A549 (cell line): ENCODE data around the gene SS18L1.

ENCODE experiments used
- CEBPB ChIP-seq, 2 experiments: fragments of >200 bp in 1 of 2; sonication (Bioruptor Twin) in 1 of 2; formaldehyde crosslinking in 1 of 2; IDR thresholded peaks; 2 replicates each; pipeline ENCODE4 v1.6.1; 2012 to 2016
- CTCF ChIP-seq: fragments of >200 bp; sonication (Bioruptor Twin); formaldehyde crosslinking; IDR thresholded peaks from 3 replicates; pipeline ENCODE4 v1.5.1; 2016
- EP300 ChIP-seq, 2 experiments: fragments of >200 bp; sonication (Bioruptor Twin); formaldehyde crosslinking; IDR thresholded peaks; 2 replicates in 1 of 2; 3 replicates in 1 of 2; pipeline ENCODE4 v1.6.1; 2016 to 2017
- MAX ChIP-seq: IDR thresholded peaks from 2 replicates; pipeline ENCODE4 v1.6.1; 2012
- MYC ChIP-seq: IDR thresholded peaks from 2 replicates; pipeline ENCODE4 v1.6.1; 2012; ENCODE audit warnings: mild to moderate bottlenecking, inconsistent platforms, low read length, improper control_type of control experiment, borderline replicate concordance
- RFX5 ChIP-seq: fragments of 450-650 bp; IDR thresholded peaks from 2 replicates; pipeline ENCODE4 v1.7.1; 2014; ENCODE audit warnings: antibody characterized with exemption, mild to moderate bottlenecking, moderate library complexity

DNA sequence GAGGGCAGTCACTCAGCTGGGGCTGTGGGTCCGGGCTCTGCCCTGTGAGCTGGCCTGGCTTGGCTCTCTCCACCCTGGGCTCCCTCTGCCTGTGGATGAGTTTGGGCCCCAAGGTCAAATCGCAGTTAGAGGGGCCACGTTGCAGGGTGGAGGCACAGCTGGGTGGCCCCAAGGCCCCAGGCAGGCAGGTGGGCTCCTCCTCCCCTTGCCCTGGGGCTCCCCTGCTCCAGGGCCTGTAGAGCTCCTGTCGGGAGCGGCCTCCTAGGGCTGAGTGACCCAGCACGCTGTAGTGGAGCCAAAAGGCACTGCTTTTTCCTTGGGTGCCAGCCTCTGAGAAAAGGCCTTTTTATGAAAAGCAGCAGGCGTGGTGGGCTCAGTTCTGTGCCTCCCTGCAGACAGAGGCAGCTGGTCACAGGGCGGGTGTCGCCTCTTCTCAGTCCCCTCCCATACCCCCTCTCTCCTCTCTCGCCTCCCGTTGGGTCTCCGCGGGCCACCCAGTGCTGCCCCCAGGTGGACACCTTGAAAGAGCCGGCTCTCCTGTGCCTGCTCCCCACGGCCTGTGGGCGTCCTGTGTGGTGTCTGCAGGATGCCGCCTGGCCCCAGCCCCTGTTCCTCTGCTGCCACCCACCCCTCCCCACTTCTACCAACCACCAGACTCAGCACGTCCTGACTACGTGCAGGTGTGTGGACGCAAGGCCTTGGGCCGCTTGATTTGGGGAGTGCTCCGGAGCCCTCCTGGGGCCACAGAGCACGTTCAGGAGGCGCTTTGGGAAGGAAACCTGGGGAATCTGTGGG, 13.2 kb downstream of the SS18L1 start:
- no peak for TF ChIP-seq RFX5
- TF ChIP-seq MYC = no peak
- no peak for TF ChIP-seq EP300 (IDR thresholded peaks at IDR 0.05)
- TF ChIP-seq MAX = no peak
- peak; percentile 63 for TF ChIP-seq CTCF
- no peak for TF ChIP-seq CEBPB (IDR thresholded peaks at IDR 0.05)
